ENCODE data around the gene DIS3L2.

DIS3L2 gene

DNA sequence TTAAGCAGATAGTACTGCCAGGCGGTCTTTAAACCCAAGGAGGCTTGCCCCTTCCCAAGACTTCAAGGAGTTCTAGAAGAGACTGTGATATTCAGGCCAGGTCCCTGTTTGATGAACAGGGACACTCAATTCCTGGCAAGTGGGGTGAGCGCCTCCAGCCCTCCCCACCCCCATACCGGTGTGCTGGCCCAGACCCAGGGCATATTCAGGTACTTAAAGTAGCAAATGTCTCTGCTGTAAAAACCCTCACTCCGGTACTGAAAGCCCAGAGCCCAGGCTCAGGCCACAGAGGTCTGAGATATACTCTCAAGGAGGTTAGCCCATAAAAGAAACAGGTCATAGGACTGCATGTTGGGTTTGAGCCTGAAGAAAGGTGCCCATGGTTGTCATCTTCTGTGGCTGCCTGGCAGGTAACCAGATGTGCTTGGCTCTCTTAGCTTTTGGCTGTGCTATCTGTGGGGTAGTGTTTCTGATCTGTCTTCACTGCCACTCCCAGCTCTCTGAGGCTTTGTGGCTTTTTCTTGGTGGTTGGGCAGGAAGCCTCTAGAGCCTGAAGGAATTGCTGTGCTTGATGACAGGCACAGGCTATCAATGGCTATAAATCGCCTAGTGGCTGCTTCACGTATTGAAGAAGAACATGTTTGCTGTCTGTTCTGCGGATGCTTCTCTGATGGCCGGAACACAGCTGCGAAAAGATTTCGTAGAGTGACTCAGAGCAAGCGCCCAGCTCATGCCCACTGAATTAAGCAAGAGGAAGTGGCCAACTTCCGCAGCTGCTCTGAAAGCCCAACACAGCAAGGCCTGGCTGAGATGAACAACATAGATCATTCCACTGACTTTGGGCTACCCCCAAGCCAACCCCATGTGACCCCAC, 353.8 kb downstream of the DIS3L2 start:
- in situ Hi-C loops (cut with MboI; ENCODE audit: low pct_unique_long_range_greater_than_20kb, low sequenced_read_pairs, unreplicated experiment) = no loop called here
- peak; percentile 70 for DNase-seq (ENCODE audit: low spot score)
- TF ChIP-seq, protein P1, sequence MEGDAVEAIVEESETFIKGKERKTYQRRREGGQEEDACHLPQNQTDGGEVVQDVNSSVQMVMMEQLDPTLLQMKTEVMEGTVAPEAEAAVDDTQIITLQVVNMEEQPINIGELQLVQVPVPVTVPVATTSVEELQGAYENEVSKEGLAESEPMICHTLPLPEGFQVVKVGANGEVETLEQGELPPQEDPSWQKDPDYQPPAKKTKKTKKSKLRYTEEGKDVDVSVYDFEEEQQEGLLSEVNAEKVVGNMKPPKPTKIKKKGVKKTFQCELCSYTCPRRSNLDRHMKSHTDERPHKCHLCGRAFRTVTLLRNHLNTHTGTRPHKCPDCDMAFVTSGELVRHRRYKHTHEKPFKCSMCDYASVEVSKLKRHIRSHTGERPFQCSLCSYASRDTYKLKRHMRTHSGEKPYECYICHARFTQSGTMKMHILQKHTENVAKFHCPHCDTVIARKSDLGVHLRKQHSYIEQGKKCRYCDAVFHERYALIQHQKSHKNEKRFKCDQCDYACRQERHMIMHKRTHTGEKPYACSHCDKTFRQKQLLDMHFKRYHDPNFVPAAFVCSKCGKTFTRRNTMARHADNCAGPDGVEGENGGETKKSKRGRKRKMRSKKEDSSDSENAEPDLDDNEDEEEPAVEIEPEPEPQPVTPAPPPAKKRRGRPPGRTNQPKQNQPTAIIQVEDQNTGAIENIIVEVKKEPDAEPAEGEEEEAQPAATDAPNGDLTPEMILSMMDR (IDR thresholded peaks at IDR 0.05; ENCODE audit: extremely low read depth, insufficient read depth, missing control alignments) = no peak

DNA sequence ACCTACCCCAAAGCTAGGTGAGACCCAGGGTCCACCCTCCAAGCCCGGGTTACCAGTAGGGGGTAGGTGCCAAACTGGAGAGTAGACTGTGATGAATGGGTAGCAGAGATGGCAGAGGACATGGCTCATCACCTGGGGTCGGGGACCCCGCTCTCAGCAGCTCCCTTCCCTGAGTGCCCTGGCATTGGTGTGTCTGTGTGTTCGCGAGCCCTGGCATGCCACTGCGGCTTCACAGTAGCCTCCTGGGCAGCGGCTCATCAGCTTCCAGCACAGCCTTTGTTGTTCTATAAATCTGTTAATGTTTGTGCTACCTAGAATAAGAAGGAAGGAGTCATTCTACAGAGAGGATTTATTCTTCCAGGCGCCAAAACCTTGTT, 354.4 kb downstream of the DIS3L2 start:
- TF ChIP-seq, protein P1 (IDR thresholded peaks at IDR 0.05; ENCODE audit: extremely low read depth, insufficient read depth, missing control alignments) = no peak
- DNase-seq (ENCODE audit: low spot score) = no peak
- in situ Hi-C loops (cut with MboI; ENCODE audit: low pct_unique_long_range_greater_than_20kb, low sequenced_read_pairs, unreplicated experiment) = no loop called here

DNA sequence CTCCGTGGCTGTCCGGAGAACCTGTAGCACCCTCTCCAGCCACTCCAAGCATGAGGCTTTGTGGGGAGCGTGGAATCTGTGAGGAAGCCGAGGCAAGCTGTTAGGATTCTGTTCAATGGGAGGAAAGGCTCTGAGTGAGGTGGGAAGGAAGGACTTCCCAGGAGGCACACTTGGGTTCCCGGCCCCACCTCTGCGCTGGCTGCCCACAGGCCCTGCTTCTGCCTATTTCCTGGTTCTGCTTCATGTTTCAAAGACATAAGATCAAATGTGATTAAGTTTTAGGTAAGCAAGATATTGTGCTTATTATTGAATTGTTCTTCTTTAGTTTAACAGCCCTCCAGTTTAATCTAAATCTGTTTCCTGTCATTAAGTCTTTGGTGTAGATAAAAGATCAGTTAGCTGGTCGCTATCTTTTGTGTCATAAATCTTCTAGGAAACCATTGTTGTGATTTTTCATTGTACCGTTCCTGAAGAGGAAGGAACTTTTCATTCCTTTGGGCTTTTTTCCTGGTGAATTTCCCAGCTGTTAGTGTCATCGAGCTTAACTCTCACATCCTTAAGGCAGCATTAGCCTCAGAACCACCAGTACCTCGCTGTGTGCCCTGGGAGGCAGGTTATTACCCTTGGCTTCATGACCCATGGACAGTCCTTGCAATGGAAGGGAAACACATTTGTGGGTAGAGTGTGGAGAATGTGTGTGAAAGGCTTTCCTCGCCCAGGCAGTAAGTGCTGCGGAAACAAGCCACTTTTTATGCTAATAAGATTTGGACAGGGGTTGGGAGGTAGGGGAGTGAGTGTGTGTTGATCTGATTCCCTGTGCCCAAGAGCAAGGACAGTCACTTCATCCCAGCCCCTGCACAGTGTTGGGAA, 355.2 kb downstream of the DIS3L2 start:
- no peak for DNase-seq (ENCODE audit: low spot score)
- in situ Hi-C loops (cut with MboI; ENCODE audit: low pct_unique_long_range_greater_than_20kb, low sequenced_read_pairs, unreplicated experiment) = no loop called here
- TF ChIP-seq, protein P1 (IDR thresholded peaks at IDR 0.05; ENCODE audit: extremely low read depth, insufficient read depth, missing control alignments) = no peak

DNA sequence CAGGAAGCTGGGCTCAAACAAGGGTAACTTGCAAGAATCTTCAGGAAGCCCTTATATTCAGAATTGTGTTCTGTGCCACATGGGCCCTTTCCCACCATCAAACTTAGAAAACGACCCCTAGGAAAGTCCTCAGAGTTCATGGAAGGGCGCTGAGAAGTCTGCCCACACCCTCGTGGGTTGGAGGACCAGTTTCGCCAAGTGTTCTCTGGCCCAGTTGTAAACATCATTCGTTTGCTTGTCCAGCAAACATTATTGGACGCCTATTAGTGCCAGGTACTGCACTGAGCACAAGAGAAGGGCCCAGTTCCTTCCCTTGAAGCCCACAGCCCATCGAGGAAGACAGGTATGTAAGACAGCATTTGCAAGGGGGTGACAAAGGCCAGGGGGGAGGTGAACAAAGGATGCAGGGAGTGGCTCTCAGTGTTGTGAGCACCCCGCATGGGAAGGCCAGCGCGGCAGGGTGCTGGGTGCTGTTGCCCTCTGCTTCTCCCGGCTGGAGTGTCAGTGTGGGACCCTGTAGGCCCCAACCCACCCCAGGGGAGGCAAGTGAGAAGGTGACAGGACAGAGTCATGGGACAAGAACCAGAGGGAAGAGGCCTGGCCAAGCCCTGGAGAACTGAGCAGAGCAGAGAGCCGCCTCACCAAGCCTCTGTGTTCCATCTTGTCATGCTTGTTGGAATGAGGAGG, 356.8 kb downstream of the DIS3L2 start:
- TF ChIP-seq, protein P1 (IDR thresholded peaks at IDR 0.05; ENCODE audit: extremely low read depth, insufficient read depth, missing control alignments) = no peak
- in situ Hi-C loops (cut with MboI; ENCODE audit: low pct_unique_long_range_greater_than_20kb, low sequenced_read_pairs, unreplicated experiment) = no loop called here
- no peak for DNase-seq (ENCODE audit: low spot score)

DNA sequence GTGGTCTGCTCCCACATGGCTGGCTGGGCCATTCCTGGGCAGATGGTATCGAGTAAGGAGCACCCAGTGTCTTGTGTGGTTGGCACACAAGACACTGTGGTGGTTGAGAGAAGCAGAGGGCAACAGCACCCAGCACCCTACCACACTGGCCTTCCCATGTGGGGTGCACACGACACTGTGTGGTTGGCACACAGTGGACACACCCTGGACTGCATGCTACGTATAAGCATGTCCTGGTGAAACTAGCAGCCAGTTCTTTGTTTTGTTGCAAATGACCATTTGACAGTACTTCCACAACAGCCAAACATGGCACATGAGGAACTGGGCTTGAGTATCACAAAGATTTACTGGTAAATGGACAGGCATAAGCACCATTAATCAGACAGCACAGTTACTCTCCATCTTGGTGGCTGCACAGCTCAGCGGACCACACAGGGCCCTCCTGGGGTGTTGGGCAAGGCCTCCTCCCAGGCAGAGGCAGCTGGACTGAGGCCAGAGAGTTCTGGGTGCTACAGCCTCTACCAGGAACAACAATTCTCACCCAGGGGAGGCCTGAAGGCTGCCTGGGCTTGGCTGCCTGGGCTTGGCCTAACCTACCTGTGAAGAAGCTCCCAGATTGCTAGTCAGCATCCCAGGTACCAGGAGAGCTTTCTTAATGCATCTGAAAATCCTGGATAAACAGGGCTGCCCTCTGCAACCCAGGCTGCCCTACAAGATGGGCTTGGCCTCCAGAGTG, 357.7 kb downstream of the DIS3L2 start:
- in situ Hi-C loops (cut with MboI; ENCODE audit: low pct_unique_long_range_greater_than_20kb, low sequenced_read_pairs, unreplicated experiment) = no loop called here
- TF ChIP-seq, protein P1 (IDR thresholded peaks at IDR 0.05; ENCODE audit: extremely low read depth, insufficient read depth, missing control alignments) = no peak
- no peak for DNase-seq (ENCODE audit: low spot score)

Measured in GM13977 (cell line).